ENCODE results near the gene SLC8A3. TPM values are rescaled to one million over a fixed set of nuclear protein-coding genes. Genes with fewer than 3 reads are reported as not detected.

Gene SLC8A3
- total RNA-seq, 1 donor from 2014 or later = not detected

DNA sequence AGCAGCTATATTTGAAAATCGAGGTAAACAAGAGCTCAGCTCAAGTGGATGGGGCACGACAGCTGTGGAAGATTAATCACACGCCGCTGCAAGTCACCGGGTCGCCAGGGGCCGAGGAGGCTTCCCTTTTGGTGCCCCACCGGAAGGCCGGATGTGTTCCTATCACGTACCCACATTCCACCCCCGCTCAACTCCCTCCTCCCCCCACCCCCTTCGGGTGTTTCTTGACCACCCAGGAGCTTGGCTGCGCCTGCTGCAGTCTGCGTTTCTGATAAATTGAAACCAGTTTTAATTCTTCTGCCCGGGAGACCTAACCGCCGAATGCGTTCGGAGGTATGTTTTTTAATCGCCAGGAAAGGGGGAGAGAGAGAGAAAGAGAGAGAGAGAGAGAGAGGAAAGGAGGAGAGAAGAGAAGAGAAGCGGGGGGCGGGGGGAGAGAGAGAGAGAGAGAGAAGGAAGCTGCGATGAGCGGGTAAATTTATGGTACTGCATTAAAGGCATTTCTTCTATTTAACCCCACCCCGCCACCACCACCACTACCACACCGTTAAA, 1.8 kb downstream of the SLC8A3 start:
- no peak for DNase-seq (ENCODE audit: extremely low spot score, unreplicated experiment)
- Mint-ChIP-seq H3K36me3 (ENCODE audit: unreplicated experiment) (no peaks in the 10 kb centered on the region), H3K4me1 (ENCODE audit: unreplicated experiment) (peaks cover 22% of the 10 kb centered on the region), H3K9me3 (ENCODE audit: unreplicated experiment) (no peaks in the 10 kb centered on the region), H3K27me3 (ENCODE audit: unreplicated experiment) (peaks cover 40% of the 10 kb centered on the region), H3K27ac (ENCODE audit: unreplicated experiment) (no peak overlapping the region), H3K4me3 (ENCODE audit: unreplicated experiment) (peak overlapping the region; percentile 71)
- TF ChIP-seq, protein P1, sequence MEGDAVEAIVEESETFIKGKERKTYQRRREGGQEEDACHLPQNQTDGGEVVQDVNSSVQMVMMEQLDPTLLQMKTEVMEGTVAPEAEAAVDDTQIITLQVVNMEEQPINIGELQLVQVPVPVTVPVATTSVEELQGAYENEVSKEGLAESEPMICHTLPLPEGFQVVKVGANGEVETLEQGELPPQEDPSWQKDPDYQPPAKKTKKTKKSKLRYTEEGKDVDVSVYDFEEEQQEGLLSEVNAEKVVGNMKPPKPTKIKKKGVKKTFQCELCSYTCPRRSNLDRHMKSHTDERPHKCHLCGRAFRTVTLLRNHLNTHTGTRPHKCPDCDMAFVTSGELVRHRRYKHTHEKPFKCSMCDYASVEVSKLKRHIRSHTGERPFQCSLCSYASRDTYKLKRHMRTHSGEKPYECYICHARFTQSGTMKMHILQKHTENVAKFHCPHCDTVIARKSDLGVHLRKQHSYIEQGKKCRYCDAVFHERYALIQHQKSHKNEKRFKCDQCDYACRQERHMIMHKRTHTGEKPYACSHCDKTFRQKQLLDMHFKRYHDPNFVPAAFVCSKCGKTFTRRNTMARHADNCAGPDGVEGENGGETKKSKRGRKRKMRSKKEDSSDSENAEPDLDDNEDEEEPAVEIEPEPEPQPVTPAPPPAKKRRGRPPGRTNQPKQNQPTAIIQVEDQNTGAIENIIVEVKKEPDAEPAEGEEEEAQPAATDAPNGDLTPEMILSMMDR (IDR thresholded peaks at IDR 0.05) = no peak

DNA sequence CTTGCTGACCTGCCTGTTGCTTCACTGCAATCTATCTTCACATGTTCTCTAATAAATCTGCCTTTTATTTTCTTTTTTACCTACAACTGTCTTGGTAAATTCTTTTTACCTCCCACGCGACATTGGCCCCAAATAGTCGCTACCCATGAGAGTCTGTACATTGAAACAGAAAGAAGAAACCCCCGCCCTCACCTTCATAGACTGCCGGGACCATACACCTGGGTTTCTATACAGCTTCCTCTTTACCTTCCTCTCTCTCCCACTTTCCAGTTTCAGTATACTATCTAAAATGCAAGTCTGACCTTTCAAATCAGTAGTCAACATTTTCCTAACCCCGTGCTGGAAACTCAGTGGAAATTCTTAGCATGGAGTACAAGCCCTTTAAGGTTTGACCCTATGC, 4.8 kb downstream of the SLC8A3 start:
- Mint-ChIP-seq H3K4me3 (ENCODE audit: unreplicated experiment) (no peak overlapping the region), H3K27ac (ENCODE audit: unreplicated experiment) (no peak overlapping the region), H3K36me3 (ENCODE audit: unreplicated experiment) (no peaks in the 10 kb centered on the region), H3K4me1 (ENCODE audit: unreplicated experiment) (peaks cover 16% of the 10 kb centered on the region), H3K27me3 (ENCODE audit: unreplicated experiment) (peaks cover 17% of the 10 kb centered on the region), H3K9me3 (ENCODE audit: unreplicated experiment) (no peaks in the 10 kb centered on the region)
- TF ChIP-seq, protein P1 (IDR thresholded peaks at IDR 0.05) = no peak
- no peak for DNase-seq (ENCODE audit: extremely low spot score, unreplicated experiment)

DNA sequence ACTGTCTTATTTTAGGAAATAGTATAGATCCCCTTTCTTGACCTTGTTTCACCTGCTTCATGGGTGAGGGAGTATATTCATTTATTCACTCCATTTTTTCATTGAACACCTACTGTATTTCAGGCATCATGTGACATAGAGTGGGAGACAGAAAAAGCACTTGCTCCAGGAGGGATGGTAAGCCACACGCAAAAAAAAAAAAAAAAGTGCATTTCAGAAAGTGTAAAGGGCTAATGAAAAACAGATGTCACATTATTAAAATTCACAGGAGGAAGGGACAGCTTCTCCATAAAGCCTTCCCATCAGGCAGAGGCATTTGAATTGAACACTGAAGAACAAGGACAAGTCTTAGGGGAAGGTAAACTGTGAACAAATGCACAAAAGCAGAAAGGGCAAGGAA, 7.5 kb downstream of the SLC8A3 start:
- Mint-ChIP-seq H3K27me3 (ENCODE audit: unreplicated experiment) (peaks cover 10% of the 10 kb centered on the region), H3K4me1 (ENCODE audit: unreplicated experiment) (no peaks in the 10 kb centered on the region), H3K4me3 (ENCODE audit: unreplicated experiment) (no peak overlapping the region), H3K36me3 (ENCODE audit: unreplicated experiment) (no peaks in the 10 kb centered on the region), H3K9me3 (ENCODE audit: unreplicated experiment) (peaks cover 5% of the 10 kb centered on the region), H3K27ac (ENCODE audit: unreplicated experiment) (no peak overlapping the region)
- DNase-seq (ENCODE audit: extremely low spot score, unreplicated experiment) = no peak
- TF ChIP-seq, protein P1 (IDR thresholded peaks at IDR 0.05) = no peak

DNA sequence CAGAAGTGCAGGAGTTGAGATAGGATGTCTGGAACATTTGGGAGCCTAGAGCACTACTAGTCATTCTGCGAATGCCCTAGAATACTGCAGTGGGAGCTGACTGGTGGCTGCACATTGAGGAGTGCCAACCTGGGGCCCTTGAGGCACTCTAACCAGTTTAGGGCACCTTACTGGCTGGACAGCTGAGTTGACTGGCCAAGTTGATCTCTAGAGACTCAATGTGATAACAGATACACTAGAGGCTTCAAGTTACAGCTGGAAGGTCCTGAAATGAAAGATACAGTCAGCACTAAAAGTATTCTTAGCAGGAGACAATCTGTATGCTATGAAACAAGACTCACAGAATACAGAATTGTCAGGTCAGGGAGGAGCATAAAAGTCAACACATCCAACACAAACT, 8.0 kb downstream of the SLC8A3 start:
- DNase-seq (ENCODE audit: extremely low spot score, unreplicated experiment) = no peak
- TF ChIP-seq, protein P1 (IDR thresholded peaks at IDR 0.05) = no peak
- Mint-ChIP-seq H3K36me3 (ENCODE audit: unreplicated experiment) (no peaks in the 10 kb centered on the region), H3K27me3 (ENCODE audit: unreplicated experiment) (peaks cover 5% of the 10 kb centered on the region), H3K4me1 (ENCODE audit: unreplicated experiment) (no peaks in the 10 kb centered on the region), H3K27ac (ENCODE audit: unreplicated experiment) (no peak overlapping the region), H3K4me3 (ENCODE audit: unreplicated experiment) (no peak overlapping the region), H3K9me3 (ENCODE audit: unreplicated experiment) (peaks cover 5% of the 10 kb centered on the region)

DNA sequence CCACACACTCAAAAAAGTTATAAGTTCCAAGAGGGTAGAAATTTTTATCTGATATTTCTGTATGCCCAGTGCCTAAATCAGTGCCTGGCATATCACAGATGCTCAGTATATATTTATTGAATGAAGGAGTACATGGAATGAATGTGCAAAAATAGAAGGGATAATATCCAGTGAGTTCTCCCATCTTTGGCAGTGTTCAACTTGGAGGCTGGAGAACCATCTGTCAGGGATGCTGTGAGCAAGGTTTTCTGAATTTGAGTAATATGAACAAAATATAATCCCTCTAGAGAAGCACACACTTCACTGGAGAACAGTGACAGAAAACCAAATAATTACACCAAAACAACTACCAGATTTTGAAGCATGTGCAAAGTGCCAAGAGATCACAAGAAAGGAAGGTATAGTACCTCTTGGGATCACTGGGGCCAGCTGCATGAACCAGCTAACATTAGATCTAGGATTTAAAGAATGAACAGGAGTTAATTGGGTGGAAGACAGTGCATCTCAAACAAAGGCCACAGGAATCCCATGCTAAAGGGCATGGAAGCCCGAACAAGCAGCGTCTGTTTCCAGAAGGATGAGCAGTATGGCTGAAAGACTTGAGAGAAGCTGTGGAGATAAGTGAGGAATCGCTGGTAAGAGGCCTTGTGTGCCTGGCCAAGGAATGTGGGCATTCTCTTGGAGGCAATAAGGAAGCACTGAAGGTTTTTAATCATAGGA, 11.5 kb downstream of the SLC8A3 start:
- no peaks in the 10 kb centered on the region for H3K36me3 Mint-ChIP-seq (ENCODE audit: unreplicated experiment)
- H3K27ac Mint-ChIP-seq (ENCODE audit: unreplicated experiment) = no peak overlapping the region
- H3K27me3 Mint-ChIP-seq (ENCODE audit: unreplicated experiment) = no peaks in the 10 kb centered on the region
- TF ChIP-seq, protein P1 (IDR thresholded peaks at IDR 0.05) = no peak
- H3K4me1 Mint-ChIP-seq (ENCODE audit: unreplicated experiment) = no peaks in the 10 kb centered on the region
- no peak for DNase-seq (ENCODE audit: extremely low spot score, unreplicated experiment)
- no peak overlapping the region for H3K4me3 Mint-ChIP-seq (ENCODE audit: unreplicated experiment)
- peaks cover 5% of the 10 kb centered on the region for H3K9me3 Mint-ChIP-seq (ENCODE audit: unreplicated experiment)
